Fibroblast of lung (primary cell): ENCODE data around the gene SLC39A1. TPM values are rescaled to one million over a fixed set of nuclear protein-coding genes. Genes with fewer than 3 reads are reported as not detected.
A peak's percentile ranks its signal among the peaks of the same experiment; 100 is the strongest.

ENCODE experiments used
- DNase-seq, 2 donors: peaks; one replicate each; pipeline versions ENCODE4 v3.0.0 to v3.0.0-alpha.2; 2010; ENCODE audit warnings: low read depth in 2 of 2
- H2AFZ ChIP-seq: 2 replicates; pipeline ENCODE4 v1.5.1; 2012; ENCODE audit warnings: low read length, control low read depth, inconsistent platforms
- H3K27ac ChIP-seq: 2 replicates; pipeline ENCODE4 v1.5.1; 2011; ENCODE audit warnings: low read length, control low read depth; ENCODE audit not compliant: insufficient read depth
- H3K27me3 ChIP-seq: 2 replicates; pipeline ENCODE4 v1.5.1; 2011; ENCODE audit warnings: mild to moderate bottlenecking, low read length; ENCODE audit not compliant: control insufficient read depth, insufficient read depth
- H3K36me3 ChIP-seq: 2 replicates; pipeline ENCODE4 v1.5.1; 2011; ENCODE audit warnings: low read length; ENCODE audit not compliant: control insufficient read depth, insufficient read depth
- H3K4me1 ChIP-seq: 2 replicates; pipeline ENCODE4 v1.5.1; 2011; ENCODE audit warnings: low read length; ENCODE audit not compliant: control insufficient read depth, insufficient read depth; ENCODE audit errors: extremely low read depth
- H3K4me2 ChIP-seq: 2 replicates; pipeline ENCODE4 v1.5.1; 2011; ENCODE audit warnings: low read length, control low read depth; ENCODE audit not compliant: insufficient read depth; ENCODE audit errors: extremely low read depth
- H3K4me3 ChIP-seq, 4 experiments: fragments of 200-600 bp in 1 of 4; sonication (generic) in 1 of 4; replicated peaks in 1 of 4; 2 replicates each; pipeline ENCODE4 v1.5.1; 2011 to 2016; ENCODE audit warnings: low read length in 4 of 4, low read depth in 3 of 4, mild to moderate bottlenecking in 3 of 4, control low read depth in 2 of 4, inconsistent platforms in 1 of 4, mixed read lengths in 1 of 4; ENCODE audit not compliant: insufficient read depth in 1 of 4; ENCODE audit errors: control extremely low read depth in 1 of 4
- H3K79me2 ChIP-seq: 2 replicates; pipeline ENCODE4 v1.5.1; 2012; ENCODE audit warnings: mild to moderate bottlenecking, low read length, inconsistent platforms; ENCODE audit not compliant: control insufficient read depth, insufficient read depth
- H3K9ac ChIP-seq: 2 replicates; pipeline ENCODE4 v1.5.1; 2011; ENCODE audit warnings: mild to moderate bottlenecking, low read length, control low read depth; ENCODE audit not compliant: insufficient read depth
- H3K9me3 ChIP-seq: 2 replicates; pipeline ENCODE4 v1.5.1; 2012; ENCODE audit warnings: low read depth, low read length; ENCODE audit not compliant: control insufficient read depth, insufficient read depth
- H4K20me1 ChIP-seq: 2 replicates; pipeline ENCODE4 v1.5.1; 2011; ENCODE audit warnings: low read length; ENCODE audit not compliant: control insufficient read depth, insufficient read depth; ENCODE audit errors: extremely low read depth
- EZH2 ChIP-seq: IDR thresholded peaks from 2 replicates; pipeline ENCODE4 v1.5.1; 2012; ENCODE audit warnings: low read length, control low read depth, mild to moderate bottlenecking; ENCODE audit errors: missing control alignments
- polyA plus RNA-seq, 2 donors: library from polyadenylated mRNA; depleted of rRNA in 1 of 2; stranded (reverse) in 1 of 2; unstranded in 1 of 2; fragments of >200 nt; gene quantifications; 2 replicates each; pipeline ENCODE4 v1.2.1, GENCODE V29; 2011 to 2012; ENCODE audit warnings: missing spikeins in 1 of 2
- total RNA-seq: library from RNA; depleted of rRNA; stranded (reverse); fragments of >200 nt; gene quantifications from 2 replicates; pipeline ENCODE4 v1.2.1, GENCODE V29; 2014
- TF ChIP-seq, protein P1 (sequence below), 2 donors: IDR thresholded peaks in 1 of 2; conservative IDR thresholded peaks in 1 of 2; 1 replicate in 1 of 2; 2 replicates in 1 of 2; pipeline ENCODE4 v1.5.1; 2011 to 2012; ENCODE audit warnings: low read length in 2 of 2, control low read depth in 1 of 2, inconsistent platforms in 1 of 2, low read depth in 1 of 2, mild to moderate bottlenecking in 1 of 2

Gene SLC39A1
- total and polyA plus RNA-seq, 2 donors (not counting 1 experiment from before 2014, with no cell fraction given) = 94.4 to 119 TPM

GRCh38 chr1:153959454-153959853 is 3.9 kb downstream of the SLC39A1 start:
- Histone ChIP-seq H3K4me2 (no peak overlapping the region), H3K4me3 (no peak overlapping the region), H3K27me3 (no peaks in the 10 kb centered on the region), H3K4me1 (peaks cover 18% of the 10 kb centered on the region), H4K20me1 (no peaks in the 10 kb centered on the region), H3K79me2 (peaks cover 44% of the 10 kb centered on the region), H3K36me3 (peaks cover 4% of the 10 kb centered on the region), H3K9ac (no peak overlapping the region), H2AFZ (no peak overlapping the region), H3K9me3 (no peaks in the 10 kb centered on the region), H3K27ac (no peak overlapping the region)
- DNase-seq = no peak
- TF ChIP-seq, protein P1, sequence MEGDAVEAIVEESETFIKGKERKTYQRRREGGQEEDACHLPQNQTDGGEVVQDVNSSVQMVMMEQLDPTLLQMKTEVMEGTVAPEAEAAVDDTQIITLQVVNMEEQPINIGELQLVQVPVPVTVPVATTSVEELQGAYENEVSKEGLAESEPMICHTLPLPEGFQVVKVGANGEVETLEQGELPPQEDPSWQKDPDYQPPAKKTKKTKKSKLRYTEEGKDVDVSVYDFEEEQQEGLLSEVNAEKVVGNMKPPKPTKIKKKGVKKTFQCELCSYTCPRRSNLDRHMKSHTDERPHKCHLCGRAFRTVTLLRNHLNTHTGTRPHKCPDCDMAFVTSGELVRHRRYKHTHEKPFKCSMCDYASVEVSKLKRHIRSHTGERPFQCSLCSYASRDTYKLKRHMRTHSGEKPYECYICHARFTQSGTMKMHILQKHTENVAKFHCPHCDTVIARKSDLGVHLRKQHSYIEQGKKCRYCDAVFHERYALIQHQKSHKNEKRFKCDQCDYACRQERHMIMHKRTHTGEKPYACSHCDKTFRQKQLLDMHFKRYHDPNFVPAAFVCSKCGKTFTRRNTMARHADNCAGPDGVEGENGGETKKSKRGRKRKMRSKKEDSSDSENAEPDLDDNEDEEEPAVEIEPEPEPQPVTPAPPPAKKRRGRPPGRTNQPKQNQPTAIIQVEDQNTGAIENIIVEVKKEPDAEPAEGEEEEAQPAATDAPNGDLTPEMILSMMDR (conservative IDR thresholded peaks at IDR 0.05 in 1 of 2, IDR thresholded peaks at IDR 0.05 in 1 of 2; ENCODE audit: low read depth in 1 of 2, low read length in 2 of 2) = no peak

- Histone ChIP-seq H3K36me3 (peaks cover 4% of the 10 kb centered on the region), H3K9me3 (no peaks in the 10 kb centered on the region), H3K79me2 (peaks cover 45% of the 10 kb centered on the region), H3K4me2 (peak overlapping the region; percentile 70), H3K27me3 (no peaks in the 10 kb centered on the region), H3K4me3 (peak overlapping the region in 2 of 4 experiments; percentile 43 to 88), H3K9ac (no peak overlapping the region), H2AFZ (no peak overlapping the region), H3K27ac (peak overlapping the region; percentile 53), H3K4me1 (peaks cover 18% of the 10 kb centered on the region), H4K20me1 (no peaks in the 10 kb centered on the region)
- TF ChIP-seq, protein P1 (conservative IDR thresholded peaks at IDR 0.05 in 1 of 2, IDR thresholded peaks at IDR 0.05 in 1 of 2; ENCODE audit: low read depth in 1 of 2, low read length in 2 of 2) = no peak
- no peak for TF ChIP-seq EZH2
- DNase-seq = no peak
These were observed 4.4 kb downstream of the SLC39A1 start for GRCh38 chr1:153958961-153959260.

- Histone ChIP-seq H3K4me2 (peak within 1 kb of the TSS; percentile 93), H4K20me1 (no peaks in the 10 kb centered on the region), H3K4me1 (peaks cover 15% of the 10 kb centered on the region), H3K27me3 (no peaks in the 10 kb centered on the region), H3K36me3 (peaks cover 6% of the 10 kb centered on the region), H3K4me3 (peak within 1 kb of the TSS; percentile 72 to 96 (median 84)), H3K79me2 (peaks cover 47% of the 10 kb centered on the region), H3K9ac (peak within 1 kb of the TSS; percentile 86), H2AFZ (peak within 1 kb of the TSS; percentile 64), H3K27ac (peak within 1 kb of the TSS; percentile 53), H3K9me3 (no peaks in the 10 kb centered on the region)
- peak; percentile 98 to 99 for DNase-seq
- TF ChIP-seq, protein P1 (conservative IDR thresholded peaks at IDR 0.05 in 1 of 2, IDR thresholded peaks at IDR 0.05 in 1 of 2; ENCODE audit: low read depth in 1 of 2, low read length in 2 of 2) = no peak
- no peak for TF ChIP-seq EZH2
These were observed 5.0 kb downstream of the SLC39A1 start, which contains the start of gene CRTC2 for GRCh38 chr1:153958111-153958960. CRTC2 (minus strand) TSS chr1:153958612; CDS start chr1:153958497, 115 bp downstream.
